ENCODE data around the gene SEMA3D. TPM values are rescaled to one million over a fixed set of nuclear protein-coding genes. Genes with fewer than 3 reads are reported as not detected.

Gene SEMA3D
- total RNA-seq, 1 donor from 2014 or later, result 0.50 TPM

GRCh38 chr7:85201209-85201608 lies 14.4 kb upstream of the SEMA3D start:
- no peak overlapping the region for H3K4me3 ChIP-seq (ENCODE audit: low read depth, low read length)
- no peaks in the 10 kb centered on the region for H3K36me3 ChIP-seq (ENCODE audit: control insufficient read depth, insufficient read depth, low read length)
- TF ChIP-seq CTCF (IDR thresholded peaks at IDR 0.05; ENCODE audit: insufficient read depth, low read length, poor library complexity, severe bottlenecking), result no peak
- no peak for DNase-seq (ENCODE audit: low read depth)
- no peaks in the 10 kb centered on the region for H3K27me3 ChIP-seq (ENCODE audit: control insufficient read depth, insufficient read depth, low read length)

DNA sequence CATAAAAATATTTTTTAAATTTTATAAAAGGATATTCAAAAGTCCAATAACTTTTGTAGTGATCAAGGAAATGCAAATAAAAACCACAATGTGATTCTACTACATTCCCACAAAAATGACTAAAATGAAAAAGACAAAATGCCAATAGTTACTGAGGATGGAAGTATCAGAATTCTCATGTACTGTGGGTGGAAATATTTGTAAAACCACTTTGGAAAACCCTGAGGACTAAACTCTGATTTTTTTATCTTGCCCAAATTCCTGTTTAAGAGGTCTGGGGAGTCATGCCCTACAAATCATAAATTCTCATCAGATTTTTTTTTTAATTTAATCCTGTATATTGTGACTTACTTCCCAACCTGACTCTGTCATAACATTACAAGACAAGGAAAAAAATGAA lies 9.8 kb upstream of the SEMA3D start:
- H3K4me3 ChIP-seq (ENCODE audit: low read depth, low read length), result no peak overlapping the region
- DNase-seq (ENCODE audit: low read depth), result no peak
- H3K36me3 ChIP-seq (ENCODE audit: control insufficient read depth, insufficient read depth, low read length), result no peaks in the 10 kb centered on the region
- H3K27me3 ChIP-seq (ENCODE audit: control insufficient read depth, insufficient read depth, low read length), result no peaks in the 10 kb centered on the region
- TF ChIP-seq CTCF (IDR thresholded peaks at IDR 0.05; ENCODE audit: insufficient read depth, low read length, poor library complexity, severe bottlenecking), result no peak

GRCh38 chr7:85191383-85191782 lies 4.5 kb upstream of the SEMA3D start:
- Histone ChIP-seq H3K27me3 (ENCODE audit: control insufficient read depth, insufficient read depth, low read length) (no peaks in the 10 kb centered on the region), H3K4me3 (ENCODE audit: low read depth, low read length) (no peak overlapping the region), H3K36me3 (ENCODE audit: control insufficient read depth, insufficient read depth, low read length) (no peaks in the 10 kb centered on the region)
- no peak for DNase-seq (ENCODE audit: low read depth)
- peak; percentile 15 for TF ChIP-seq CTCF (IDR thresholded peaks at IDR 0.05; ENCODE audit: insufficient read depth, low read length, poor library complexity, severe bottlenecking)

DNA sequence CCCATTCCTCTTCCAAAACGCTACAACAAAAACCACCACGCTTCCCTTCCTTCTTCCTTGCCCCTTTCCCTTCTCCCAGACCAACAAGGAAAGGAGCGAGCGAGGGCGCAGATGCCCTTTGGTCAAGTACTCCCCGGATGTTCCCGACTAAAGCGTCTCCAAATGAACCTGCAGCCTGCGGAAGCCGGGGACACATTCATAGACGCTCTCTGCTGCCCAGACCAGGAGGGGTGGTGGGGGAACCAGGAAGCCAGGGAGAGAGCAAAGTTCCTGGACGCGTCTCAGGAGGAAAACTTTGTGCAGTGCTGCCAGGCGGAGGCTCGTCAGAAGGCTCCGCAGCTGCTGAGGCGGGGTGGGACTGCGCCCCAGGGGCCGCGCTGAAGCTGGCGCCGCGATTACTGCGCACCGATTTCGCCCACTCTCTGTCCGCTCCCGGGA lies 754 bp downstream of the SEMA3D start:
- no peak for TF ChIP-seq CTCF (IDR thresholded peaks at IDR 0.05; ENCODE audit: insufficient read depth, low read length, poor library complexity, severe bottlenecking)
- peaks cover 4% of the 10 kb centered on the region for H3K27me3 ChIP-seq (ENCODE audit: control insufficient read depth, insufficient read depth, low read length)
- no peak for DNase-seq (ENCODE audit: low read depth)

DNA sequence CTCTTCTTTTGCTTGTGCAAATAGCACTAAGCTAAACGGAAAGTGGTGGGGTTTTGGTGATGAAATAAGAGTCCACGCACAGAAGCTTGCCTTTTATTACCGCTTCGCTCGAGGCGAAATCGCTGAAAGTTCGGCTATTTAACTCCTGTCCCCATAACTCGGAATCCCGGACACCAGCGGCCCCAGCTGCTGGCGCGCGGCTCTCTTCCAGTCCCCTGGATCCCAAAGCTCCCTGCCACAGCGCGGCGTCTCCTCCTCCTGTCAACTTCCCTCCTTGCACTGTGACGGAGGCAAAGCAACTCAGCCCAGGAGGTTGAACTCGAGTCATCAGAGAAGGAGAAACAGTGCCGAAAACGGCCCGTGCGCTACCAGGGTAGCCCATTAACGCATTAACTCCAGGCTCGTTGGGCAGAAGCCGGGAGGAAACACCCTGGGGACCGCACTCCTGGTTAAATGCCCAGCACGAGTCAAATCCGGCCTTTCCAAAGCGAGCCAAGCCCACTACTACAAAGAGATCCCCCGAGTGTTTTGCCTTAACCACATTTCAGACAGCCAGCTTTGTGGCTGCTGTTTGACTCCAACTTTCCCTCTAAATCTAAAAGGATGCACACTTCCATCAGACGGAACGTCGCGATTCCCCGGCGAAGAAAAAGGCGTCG lies 1.3 kb downstream of the SEMA3D start:
- no peak for DNase-seq (ENCODE audit: low read depth)
- peak; percentile 13 for TF ChIP-seq CTCF (IDR thresholded peaks at IDR 0.05; ENCODE audit: insufficient read depth, low read length, poor library complexity, severe bottlenecking)

More for the DNA sequence above, 754 bp downstream of the SEMA3D start:
- Histone ChIP-seq H3K36me3 (ENCODE audit: control insufficient read depth, insufficient read depth, low read length) (no peaks in the 10 kb centered on the region), H3K4me3 (ENCODE audit: low read depth, low read length) (peak overlapping the region; percentile 82)

More for the DNA sequence above, 1.3 kb downstream of the SEMA3D start:
- Histone ChIP-seq H3K36me3 (ENCODE audit: control insufficient read depth, insufficient read depth, low read length) (no peaks in the 10 kb centered on the region), H3K27me3 (ENCODE audit: control insufficient read depth, insufficient read depth, low read length) (peaks cover 4% of the 10 kb centered on the region), H3K4me3 (ENCODE audit: low read depth, low read length) (peak overlapping the region; percentile 82)

All from kidney epithelial cell (primary cell).